Smooth muscle cell (in vitro differentiated cells): ENCODE measurements around the gene WDR81. TPM values are rescaled to one million over a fixed set of nuclear protein-coding genes. Genes with fewer than 3 reads are reported as not detected.
A peak's percentile ranks its signal among the peaks of the same experiment; 100 is the strongest.

ENCODE experiments used
- DNase-seq: peaks from one replicate; lab custom pipeline; 2025; ENCODE audit not compliant: unreplicated experiment; lab: John Stamatoyannopoulos, UW
- H2AFZ ChIP-seq: fragments of 200-600 bp; sonication (generic); 2 replicates; pipeline ENCODE4 v1.6.0; 2016; ENCODE audit warnings: antibody characterized with exemption, low read depth, mild to moderate bottlenecking
- H3F3A ChIP-seq: fragments of 200-600 bp; sonication (generic); 2 replicates; pipeline ENCODE4 v1.6.0; 2017; ENCODE audit warnings: antibody characterized with exemption, low read depth
- H3K27ac ChIP-seq: fragments of 200-600 bp; sonication (generic); 2 replicates; pipeline ENCODE4 v1.5.1; 2016; ENCODE audit warnings: low read depth, mild to moderate bottlenecking
- H3K27me3 ChIP-seq: fragments of 200-600 bp; sonication (generic); 2 replicates; pipeline ENCODE4 v1.6.1; 2016; ENCODE audit warnings: low read depth, mild to moderate bottlenecking
- H3K36me3 ChIP-seq: fragments of 200-600 bp; sonication (generic); 2 replicates; pipeline ENCODE4 v1.5.1; 2016; ENCODE audit warnings: low read depth
- H3K4me1 ChIP-seq: fragments of 200-600 bp; sonication (generic); 2 replicates; pipeline ENCODE4 v1.5.1; 2016; ENCODE audit warnings: low read depth
- H3K4me2 ChIP-seq: fragments of 200-600 bp; sonication (generic); 2 replicates; pipeline ENCODE4 v1.6.0; 2016; ENCODE audit warnings: mild to moderate bottlenecking
- H3K4me3 ChIP-seq: fragments of 200-600 bp; sonication (generic); 2 replicates; pipeline ENCODE4 v1.5.1; 2016; ENCODE audit warnings: mild to moderate bottlenecking
- H3K79me2 ChIP-seq: fragments of 200-600 bp; sonication (generic); 2 replicates; pipeline ENCODE4 v1.6.0; 2016; ENCODE audit warnings: low read depth, mild to moderate bottlenecking
- H3K9ac ChIP-seq: fragments of 200-600 bp; sonication (generic); 2 replicates; pipeline ENCODE4 v1.6.0; 2016; ENCODE audit warnings: low read depth
- H3K9me3 ChIP-seq: fragments of 200-600 bp; sonication (generic); replicated peaks from 2 replicates; pipeline ENCODE4 v1.5.1; 2016; ENCODE audit warnings: low read depth
- H4K20me1 ChIP-seq: fragments of 200-600 bp; sonication (generic); 2 replicates; pipeline ENCODE4 v1.6.0; 2016; ENCODE audit warnings: low read depth
- WGBS: methylation state at CpG from one replicate; pipeline ENCODE4 v1.1.7; 2016; ENCODE audit warnings: low lambda C conversion rate; 5-methylcytosine and 5-hydroxymethylcytosine counted together
- polyA plus RNA-seq: library from polyadenylated mRNA; unstranded; fragments of >200 nt; fragmentation: Nextera tagmentation; extraction: Ambion mirVana; gene quantifications from 2 replicates; pipeline ENCODE4 v1.2.1, GENCODE V29; 2016
- total RNA-seq: library from RNA; depleted of rRNA; stranded (reverse); fragments of >200 nt; gene quantifications from 2 replicates; pipeline ENCODE4 v1.2.3, GENCODE V29; 2014
- TF ChIP-seq, protein P1 (sequence below): fragments of 200-600 bp; sonication (generic); IDR thresholded peaks from 2 replicates; pipeline ENCODE4 v1.5.1; 2017; ENCODE audit warnings: borderline replicate concordance, mild to moderate bottlenecking, antibody characterized with exemption; ENCODE audit not compliant: insufficient read depth, poor library complexity, severe bottlenecking

The WDR81 gene
- total RNA-seq, result 5.6 and 5.7 TPM in 2 replicates
- polyA plus RNA-seq, result 9.7 TPM in 2 replicates

DNA sequence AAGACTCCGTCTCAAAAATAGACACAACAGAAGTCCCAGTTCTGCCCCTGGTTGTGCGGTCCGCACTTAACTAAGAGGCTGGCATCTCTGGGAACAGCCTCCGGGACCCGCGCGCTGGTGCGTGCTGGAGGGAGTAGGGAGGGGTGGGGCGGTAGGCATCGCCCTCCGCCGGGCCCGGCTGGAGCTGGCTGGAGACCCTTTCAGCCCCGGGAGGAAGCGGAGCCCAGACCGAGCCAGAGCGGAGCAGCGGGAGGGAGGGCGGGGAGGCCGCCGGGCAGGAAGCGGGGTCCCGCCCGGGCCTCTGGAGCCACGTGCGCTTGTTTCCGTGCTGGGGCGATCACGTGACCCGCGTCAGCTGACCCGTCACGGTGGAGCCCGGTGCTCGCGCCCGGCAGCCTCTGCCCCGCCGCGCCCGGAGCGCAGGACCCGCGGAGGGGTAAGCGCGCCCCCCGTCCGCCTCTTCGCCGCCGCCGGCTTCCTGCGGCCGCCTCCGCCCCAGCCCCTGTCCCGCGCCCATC lies at the start of gene WDR81:
TSS of gene WDR81 (plus strand) at position 354 of the 518 bp plus-strand sequence. CDS start 256 bp downstream, outside the sequence.
- Histone ChIP-seq H3F3A (peaks cover 3% of the 10 kb centered on the region), H3K4me1 (peaks cover 5% of the 10 kb centered on the region), H4K20me1 (no peaks in the 10 kb centered on the region), H3K79me2 (no peaks in the 10 kb centered on the region), H2AFZ (peak within 1 kb of the TSS; percentile 78), H3K36me3 (no peaks in the 10 kb centered on the region), H3K27me3 (no peaks in the 10 kb centered on the region), H3K4me2 (peak within 1 kb of the TSS; percentile 96), H3K9me3 (no peaks in the 10 kb centered on the region), H3K9ac (peak within 1 kb of the TSS; percentile 62), H3K27ac (peak within 1 kb of the TSS; percentile 97), H3K4me3 (peak within 1 kb of the TSS; percentile 61)
- TF ChIP-seq, protein P1, sequence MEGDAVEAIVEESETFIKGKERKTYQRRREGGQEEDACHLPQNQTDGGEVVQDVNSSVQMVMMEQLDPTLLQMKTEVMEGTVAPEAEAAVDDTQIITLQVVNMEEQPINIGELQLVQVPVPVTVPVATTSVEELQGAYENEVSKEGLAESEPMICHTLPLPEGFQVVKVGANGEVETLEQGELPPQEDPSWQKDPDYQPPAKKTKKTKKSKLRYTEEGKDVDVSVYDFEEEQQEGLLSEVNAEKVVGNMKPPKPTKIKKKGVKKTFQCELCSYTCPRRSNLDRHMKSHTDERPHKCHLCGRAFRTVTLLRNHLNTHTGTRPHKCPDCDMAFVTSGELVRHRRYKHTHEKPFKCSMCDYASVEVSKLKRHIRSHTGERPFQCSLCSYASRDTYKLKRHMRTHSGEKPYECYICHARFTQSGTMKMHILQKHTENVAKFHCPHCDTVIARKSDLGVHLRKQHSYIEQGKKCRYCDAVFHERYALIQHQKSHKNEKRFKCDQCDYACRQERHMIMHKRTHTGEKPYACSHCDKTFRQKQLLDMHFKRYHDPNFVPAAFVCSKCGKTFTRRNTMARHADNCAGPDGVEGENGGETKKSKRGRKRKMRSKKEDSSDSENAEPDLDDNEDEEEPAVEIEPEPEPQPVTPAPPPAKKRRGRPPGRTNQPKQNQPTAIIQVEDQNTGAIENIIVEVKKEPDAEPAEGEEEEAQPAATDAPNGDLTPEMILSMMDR, result no peak
- 2% methylated on average over 32 of the region's 57 CpGs for WGBS
- peak; percentile 62 for DNase-seq

DNA sequence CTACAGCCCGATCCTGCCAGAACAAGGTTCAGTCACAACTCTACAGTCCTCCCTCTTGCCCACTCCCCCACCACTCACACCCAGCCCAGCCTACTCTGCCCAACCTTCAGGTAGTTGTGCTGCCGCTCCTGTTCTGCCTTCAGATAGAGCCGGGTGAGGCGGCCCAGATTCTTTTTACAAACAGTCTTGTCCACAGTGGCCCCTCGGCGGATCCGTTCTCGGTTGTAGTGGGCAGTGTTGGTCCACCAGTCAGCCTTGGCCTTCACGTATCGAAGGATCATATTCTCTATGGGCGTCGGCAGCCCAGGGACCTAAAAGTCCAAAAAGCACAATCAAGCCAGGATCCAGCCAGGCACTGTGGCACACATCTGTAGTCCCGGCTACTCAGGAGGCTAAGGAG lies 48.1 kb upstream of the WDR81 start:
- H3K9ac ChIP-seq, result no peak overlapping the region
- TF ChIP-seq, protein P1, result no peak
- no peak overlapping the region for H3K4me3 ChIP-seq
- no peaks in the 10 kb centered on the region for H3K27me3 ChIP-seq
- peaks cover 60% of the 10 kb centered on the region for H3K36me3 ChIP-seq
- H4K20me1 ChIP-seq, result peaks cover 54% of the 10 kb centered on the region
- DNase-seq, result no peak
- whole genome bisulfite sequencing, result 99% methylated on average over 12 of the region's 13 CpGs
- no peaks in the 10 kb centered on the region for H3K9me3 ChIP-seq
- H2AFZ ChIP-seq, result no peak overlapping the region
- peaks cover under 1% of the 10 kb centered on the region for H3F3A ChIP-seq
- H3K4me1 ChIP-seq, result no peaks in the 10 kb centered on the region
- H3K27ac ChIP-seq, result no peak overlapping the region
- peaks cover 26% of the 10 kb centered on the region for H3K79me2 ChIP-seq
- no peak overlapping the region for H3K4me2 ChIP-seq

DNA sequence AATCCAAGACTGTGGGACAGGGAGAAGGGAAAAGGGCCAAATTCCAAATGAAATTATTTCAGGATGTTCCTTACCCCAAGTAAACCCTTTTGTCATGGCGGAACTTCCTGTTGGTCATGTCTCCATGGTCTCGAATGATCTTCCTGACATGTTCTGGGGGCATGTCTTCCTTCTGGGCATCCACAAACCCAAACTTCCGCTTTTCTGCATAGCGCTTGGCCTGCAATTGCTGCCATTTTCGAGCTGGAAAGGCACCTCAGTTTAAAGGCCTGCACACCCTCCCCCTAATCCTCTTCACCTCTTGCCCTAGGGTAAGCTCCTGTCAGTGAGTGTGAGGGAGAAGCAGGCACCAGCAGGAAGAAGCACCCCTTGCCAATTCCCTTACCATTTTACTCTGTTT lies 41.0 kb upstream of the WDR81 start:
- H3K36me3 ChIP-seq, result peaks cover 34% of the 10 kb centered on the region
- no peaks in the 10 kb centered on the region for H3K27me3 ChIP-seq
- H3K9ac ChIP-seq, result peak overlapping the region; percentile 83
- WGBS, result 98% methylated on average over 5 of the region's 5 CpGs
- H2AFZ ChIP-seq, result no peak overlapping the region
- DNase-seq, result no peak
- H3K27ac ChIP-seq, result no peak overlapping the region
- peak overlapping the region; percentile 85 for H3K4me2 ChIP-seq
- H3K4me1 ChIP-seq, result peaks cover 11% of the 10 kb centered on the region
- peaks cover 6% of the 10 kb centered on the region for H3F3A ChIP-seq
- TF ChIP-seq, protein P1, result no peak
- H3K9me3 ChIP-seq, result no peaks in the 10 kb centered on the region
- peak overlapping the region; percentile 90 for H3K4me3 ChIP-seq
- peaks cover 52% of the 10 kb centered on the region for H4K20me1 ChIP-seq
- peaks cover 44% of the 10 kb centered on the region for H3K79me2 ChIP-seq
